Activated naive CD8-positive, alpha-beta T cell treated with anti-CD3 and anti-CD28 coated beads for 36 hours (primary cell): ENCODE results near the gene KCNN4. TPM values are rescaled to one million over a fixed set of nuclear protein-coding genes. Genes with fewer than 3 reads are reported as not detected.
"Not testable (repeated sequence)": the region's sequence is repeated elsewhere in the genome, so short reads cannot be mapped to it uniquely, and the experiment has no call there.

Source experiments
- DNase-seq: peaks from one replicate; pipeline ENCODE4 v3.0.0; 2021
- H3K27ac Mint-ChIP-seq: one replicate; pipeline ENCODE4 v1.8.0; 2022; ENCODE audit warnings: mild to moderate bottlenecking, moderate library complexity, mixed read lengths
- H3K27me3 Mint-ChIP-seq: one replicate; pipeline ENCODE4 v1.8.0; 2022; ENCODE audit warnings: mild to moderate bottlenecking, mixed read lengths
- H3K36me3 Mint-ChIP-seq: one replicate; pipeline ENCODE4 v1.8.0; 2021; ENCODE audit warnings: mild to moderate bottlenecking, mixed read lengths
- H3K4me1 Mint-ChIP-seq: one replicate; pipeline ENCODE4 v1.8.0; 2021; ENCODE audit warnings: mixed read lengths
- H3K4me3 Mint-ChIP-seq: one replicate; pipeline ENCODE4 v1.8.0; 2022; ENCODE audit warnings: mild to moderate bottlenecking, moderate library complexity, mixed read lengths
- H3K9me3 Mint-ChIP-seq: one replicate; pipeline ENCODE4 v1.8.0; 2022; ENCODE audit warnings: mixed read lengths
- total RNA-seq, 2 experiments: library from RNA; stranded (reverse); gene quantifications; one replicate each; pipeline ENCODE4 v1.2.3, GENCODE V29; 2021

KCNN4 gene
- total RNA-seq, 2 experiments from 2014 or later, result 38.9 to 41.5 TPM

DNA sequence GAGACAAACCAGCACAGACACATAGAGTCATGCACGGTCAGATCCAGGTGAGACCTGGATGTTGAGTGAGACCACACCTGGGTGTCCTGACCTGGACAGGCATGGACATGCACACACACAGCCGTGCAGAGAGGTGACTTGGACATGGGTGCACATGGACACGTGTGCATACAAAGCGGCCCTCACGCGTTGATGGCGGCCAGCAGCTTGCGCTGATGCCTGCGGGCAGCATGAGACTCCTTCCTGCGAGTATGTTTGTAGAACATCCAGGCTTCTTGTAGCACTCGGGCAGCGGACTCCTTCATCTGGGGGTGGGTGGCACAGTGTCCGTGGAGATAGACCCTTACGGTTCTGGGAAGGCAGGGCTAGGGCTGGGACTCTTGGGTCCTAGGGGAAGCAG lies 11.5 kb downstream of the KCNN4 start:
- H3K27ac Mint-ChIP-seq, result peak overlapping the region; percentile 45

DNA sequence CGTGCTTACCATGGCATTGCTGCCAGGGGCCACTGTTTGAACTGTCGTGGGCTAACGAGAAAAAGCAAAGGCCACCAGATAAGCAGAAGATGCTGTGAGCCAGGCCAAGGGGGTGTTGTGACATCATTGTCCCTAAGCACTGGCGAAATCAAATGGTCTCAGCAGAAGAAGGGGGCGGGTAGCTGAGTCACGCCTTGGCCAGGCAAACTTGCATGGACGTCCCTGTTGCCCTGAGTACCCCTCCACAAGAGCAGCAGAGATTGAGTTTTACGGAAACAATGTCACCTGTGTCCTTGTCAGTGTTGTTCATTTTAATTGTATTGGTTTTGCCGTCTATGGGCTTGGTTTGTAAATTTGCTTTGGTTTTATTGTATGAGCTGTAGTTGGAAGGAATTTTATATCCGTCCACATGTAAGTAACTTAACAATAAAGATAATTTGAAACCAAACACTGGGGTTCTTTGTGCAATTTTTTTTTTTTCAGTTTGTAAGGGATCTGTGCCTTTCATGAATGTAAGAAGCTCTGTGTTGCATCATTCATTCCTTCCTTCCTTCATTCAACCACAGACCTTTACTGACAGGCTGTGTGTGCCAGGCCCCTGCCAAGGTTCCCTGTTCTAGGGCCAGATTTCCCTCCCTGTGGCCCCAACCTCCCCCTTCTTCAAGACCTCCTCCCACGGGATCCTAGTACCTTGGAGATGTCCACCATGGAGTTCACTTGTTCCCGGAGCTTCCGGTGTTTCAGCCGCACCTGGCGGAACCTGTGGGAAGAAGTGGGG lies 12.3 kb downstream of the KCNN4 start:
- Mint-ChIP-seq H3K36me3 (peaks cover 48% of the 10 kb centered on the region), H3K4me3 (no peak overlapping the region)

More for the DNA sequence above, 11.5 kb downstream of the KCNN4 start:
- Mint-ChIP-seq H3K4me1 (peaks cover 42% of the 10 kb centered on the region), H3K9me3 (no peaks in the 10 kb centered on the region), H3K4me3 (no peak overlapping the region), H3K27me3 (no peaks in the 10 kb centered on the region), H3K36me3 (peaks cover 43% of the 10 kb centered on the region)
- no peak for DNase-seq

DNA sequence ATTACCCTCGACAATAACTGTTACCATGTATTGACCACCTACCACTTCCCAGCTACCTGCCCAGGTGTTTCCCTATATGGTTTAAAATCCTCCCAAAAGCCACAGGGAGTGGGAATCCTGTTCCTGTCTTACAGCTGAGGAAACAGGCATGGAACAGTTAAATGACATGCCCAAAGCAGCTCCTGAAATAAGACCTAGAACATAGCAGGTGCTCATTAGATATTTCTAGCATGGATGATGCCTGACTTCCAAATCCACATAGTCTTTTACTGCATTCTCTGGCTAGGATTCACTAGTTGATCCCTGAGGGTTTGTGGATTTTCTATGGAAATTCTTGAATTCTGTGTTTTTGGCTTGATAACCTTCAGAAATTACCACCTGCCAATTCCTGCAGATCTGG lies 13.0 kb downstream of the KCNN4 start:
- no peak for DNase-seq
- no peak overlapping the region for H3K4me3 Mint-ChIP-seq
- H3K36me3 Mint-ChIP-seq, result peaks cover 51% of the 10 kb centered on the region
- peak overlapping the region; percentile 94 for H3K27ac Mint-ChIP-seq
- no peaks in the 10 kb centered on the region for H3K9me3 Mint-ChIP-seq
- peaks cover 55% of the 10 kb centered on the region for H3K4me1 Mint-ChIP-seq
- no peaks in the 10 kb centered on the region for H3K27me3 Mint-ChIP-seq

More for the DNA sequence above, 12.3 kb downstream of the KCNN4 start:
- H3K27ac Mint-ChIP-seq, result peak overlapping the region; percentile 59
- H3K9me3 Mint-ChIP-seq, result no peaks in the 10 kb centered on the region
- no peaks in the 10 kb centered on the region for H3K27me3 Mint-ChIP-seq
- H3K4me1 Mint-ChIP-seq, result peaks cover 49% of the 10 kb centered on the region
- DNase-seq, result no peak

DNA sequence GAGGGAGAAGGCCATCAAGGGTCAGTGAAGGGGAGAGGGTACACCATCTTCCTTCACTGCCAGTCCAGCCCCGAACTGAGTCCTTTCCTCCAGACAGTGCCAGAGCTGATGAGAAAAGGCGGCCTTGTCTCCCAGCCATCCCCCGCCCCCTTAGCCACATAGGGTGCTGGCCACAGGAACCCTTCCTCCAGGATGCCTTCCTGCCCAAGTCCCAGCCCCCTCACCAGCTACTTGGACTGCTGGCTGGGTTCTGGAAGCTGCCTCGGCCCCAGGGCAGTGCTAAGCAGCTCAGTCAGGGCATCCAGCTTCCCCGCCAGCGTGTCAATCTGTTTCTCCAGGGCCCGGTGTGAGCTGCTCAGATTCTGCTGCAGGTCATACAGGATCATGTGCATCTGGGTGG lies 13.5 kb downstream of the KCNN4 start:
- H3K27ac Mint-ChIP-seq, result peak overlapping the region; percentile 94
- peaks cover 55% of the 10 kb centered on the region for H3K36me3 Mint-ChIP-seq

DNA sequence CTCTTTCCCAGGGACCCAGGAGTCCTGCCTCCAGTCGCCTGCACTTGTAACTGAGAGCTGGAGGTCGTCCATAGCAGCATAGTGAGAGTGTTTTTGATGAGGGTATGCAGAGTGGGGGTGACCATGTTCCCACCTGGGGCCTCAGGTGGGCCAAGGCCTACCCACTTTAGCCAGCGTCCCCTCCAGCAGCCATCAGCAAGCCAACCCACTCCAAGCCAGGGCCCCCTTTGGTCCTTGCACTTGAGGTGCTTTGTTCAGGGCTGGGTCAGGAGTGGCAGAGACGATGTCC lies 14.1 kb downstream of the KCNN4 start:
- no peaks in the 10 kb centered on the region for H3K9me3 Mint-ChIP-seq
- H3K4me3 Mint-ChIP-seq, result peak overlapping the region; percentile 52
- no peak for DNase-seq
- H3K27ac Mint-ChIP-seq, result peak overlapping the region; percentile 94
- H3K27me3 Mint-ChIP-seq, result no peaks in the 10 kb centered on the region
- H3K4me1 Mint-ChIP-seq, result peaks cover 61% of the 10 kb centered on the region
- peaks cover 55% of the 10 kb centered on the region for H3K36me3 Mint-ChIP-seq

More for the DNA sequence above, 13.5 kb downstream of the KCNN4 start:
- peaks cover 58% of the 10 kb centered on the region for H3K4me1 Mint-ChIP-seq
- no peak overlapping the region for H3K4me3 Mint-ChIP-seq
- DNase-seq, result no peak
- no peaks in the 10 kb centered on the region for H3K9me3 Mint-ChIP-seq
- H3K27me3 Mint-ChIP-seq, result no peaks in the 10 kb centered on the region

DNA sequence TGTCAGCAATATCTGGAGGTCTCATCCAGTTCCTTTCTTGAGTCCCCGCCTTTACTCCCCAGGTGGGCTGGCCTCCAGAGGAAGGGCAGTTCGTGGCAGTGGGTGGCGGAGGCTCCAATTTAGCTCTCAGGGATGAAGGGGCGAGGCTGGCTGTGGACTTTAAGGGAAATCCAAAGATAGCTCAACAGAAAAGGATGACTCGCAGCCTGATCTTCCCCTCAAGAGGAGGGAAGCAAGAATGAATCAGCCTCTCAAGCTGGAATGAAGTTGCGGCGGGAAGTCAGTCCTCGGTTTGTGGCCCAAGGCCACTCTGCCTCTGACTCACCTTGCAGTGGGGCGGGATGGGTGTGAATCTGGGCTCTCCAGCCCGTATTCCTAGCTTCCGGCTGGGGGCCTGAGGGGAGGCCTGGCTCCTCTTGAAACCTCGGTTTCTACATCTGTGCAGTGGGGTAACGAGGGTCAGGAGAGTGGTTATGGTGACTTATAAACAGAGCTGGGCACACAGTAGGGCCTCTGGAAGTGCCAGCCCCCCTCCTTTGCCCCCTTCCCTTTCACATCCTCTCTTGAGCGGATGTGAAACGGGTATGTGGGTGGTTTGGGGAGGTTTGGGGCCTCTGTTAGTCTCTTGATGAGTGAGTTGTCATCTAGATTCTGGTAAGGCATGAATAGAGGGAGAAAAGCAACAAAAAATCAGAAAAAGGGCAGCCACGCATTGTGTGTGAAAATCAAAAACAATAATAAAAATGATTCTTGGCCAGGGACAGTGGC lies 15.5 kb downstream of the KCNN4 start:
- Mint-ChIP-seq H3K27ac (peak overlapping the region; percentile 94), H3K4me3 (peak overlapping the region; percentile 52), H3K9me3 (no peaks in the 10 kb centered on the region), H3K36me3 (peaks cover 55% of the 10 kb centered on the region), H3K4me1 (peaks cover 65% of the 10 kb centered on the region), H3K27me3 (no peaks in the 10 kb centered on the region)
- peak; percentile 84 for DNase-seq

DNA sequence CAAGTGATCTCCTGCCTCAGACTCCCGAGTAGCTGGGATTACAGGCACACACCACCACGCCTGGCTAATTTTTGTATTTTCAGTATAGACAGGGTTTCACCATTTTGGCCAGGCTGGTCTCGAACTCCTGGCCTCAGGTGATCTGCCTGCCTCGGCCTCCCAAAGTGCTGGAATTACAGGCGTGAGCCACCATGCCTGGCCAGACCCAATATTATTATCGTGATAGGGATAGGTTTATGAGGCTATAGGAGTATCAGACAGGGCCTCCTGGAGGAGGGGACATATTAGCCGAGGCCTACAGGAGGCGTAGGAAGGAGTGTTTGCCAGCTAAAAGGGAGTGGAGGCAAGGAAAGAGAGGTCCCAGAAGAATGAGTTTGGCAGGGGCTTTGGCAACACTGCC lies 16.1 kb downstream of the KCNN4 start:
- not testable (repeated sequence) for H3K9me3 Mint-ChIP-seq, H3K27me3 Mint-ChIP-seq, DNase-seq
- peak overlapping the region; percentile 94 for H3K27ac Mint-ChIP-seq
- H3K4me1 Mint-ChIP-seq, result peaks cover 65% of the 10 kb centered on the region
- H3K4me3 Mint-ChIP-seq, result peak overlapping the region; percentile 13
- peaks cover 55% of the 10 kb centered on the region for H3K36me3 Mint-ChIP-seq

DNA sequence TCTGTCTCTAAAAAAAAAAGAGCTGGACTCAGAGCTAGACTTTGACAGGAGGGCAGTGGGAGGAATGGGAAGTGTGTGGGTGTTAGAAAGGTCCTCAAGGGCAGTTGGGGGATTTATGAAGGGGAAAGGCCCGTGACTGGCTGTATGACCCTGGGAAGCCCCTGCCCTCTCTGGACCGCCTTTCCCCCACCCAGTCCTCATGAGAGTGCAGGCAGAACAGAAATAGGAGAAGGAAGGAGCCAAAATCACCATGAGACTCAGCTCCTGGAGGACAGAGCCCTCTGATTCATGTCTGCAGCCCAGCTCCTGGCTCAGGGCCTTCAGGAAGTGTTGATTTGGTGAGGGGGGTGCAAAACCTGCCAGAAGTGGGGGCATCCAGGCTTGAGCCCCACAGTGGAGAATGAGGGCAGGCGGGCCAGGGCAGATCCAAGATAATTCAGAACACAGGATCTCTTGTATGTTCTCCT lies 17.3 kb downstream of the KCNN4 start:
- Mint-ChIP-seq H3K36me3 (peaks cover 47% of the 10 kb centered on the region), H3K4me3 (peak overlapping the region; percentile 29), H3K27ac (peak overlapping the region; percentile 77)

DNA sequence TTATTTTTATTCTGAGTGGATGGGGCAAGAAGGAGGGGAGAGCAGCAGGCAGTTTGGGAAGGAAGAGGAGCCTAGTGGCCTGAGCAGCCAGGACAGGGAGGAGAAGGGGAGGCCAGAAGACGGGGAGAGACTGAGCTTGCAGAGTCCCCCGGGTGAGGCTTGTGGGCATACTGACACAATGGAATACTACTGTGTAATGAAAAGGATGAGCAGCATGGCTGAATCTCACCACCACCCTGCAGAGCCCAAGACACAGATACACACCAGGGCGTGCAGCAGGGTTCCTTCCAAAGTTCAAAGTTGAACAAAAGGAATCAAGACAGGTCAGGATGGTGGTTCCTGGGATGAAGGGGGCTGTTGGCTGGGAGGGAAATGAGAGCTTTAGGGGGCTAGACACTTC lies 18.0 kb downstream of the KCNN4 start:
- Mint-ChIP-seq H3K36me3 (peaks cover 45% of the 10 kb centered on the region), H3K4me1 (peaks cover 66% of the 10 kb centered on the region), H3K27ac (peak overlapping the region; percentile 77), H3K9me3 (no peaks in the 10 kb centered on the region), H3K27me3 (no peaks in the 10 kb centered on the region), H3K4me3 (no peak overlapping the region)
- DNase-seq, result no peak

More for the DNA sequence above, 17.3 kb downstream of the KCNN4 start:
- Mint-ChIP-seq H3K27me3 (no peaks in the 10 kb centered on the region), H3K4me1 (peaks cover 70% of the 10 kb centered on the region), H3K9me3 (no peaks in the 10 kb centered on the region)
- DNase-seq, result no peak

DNA sequence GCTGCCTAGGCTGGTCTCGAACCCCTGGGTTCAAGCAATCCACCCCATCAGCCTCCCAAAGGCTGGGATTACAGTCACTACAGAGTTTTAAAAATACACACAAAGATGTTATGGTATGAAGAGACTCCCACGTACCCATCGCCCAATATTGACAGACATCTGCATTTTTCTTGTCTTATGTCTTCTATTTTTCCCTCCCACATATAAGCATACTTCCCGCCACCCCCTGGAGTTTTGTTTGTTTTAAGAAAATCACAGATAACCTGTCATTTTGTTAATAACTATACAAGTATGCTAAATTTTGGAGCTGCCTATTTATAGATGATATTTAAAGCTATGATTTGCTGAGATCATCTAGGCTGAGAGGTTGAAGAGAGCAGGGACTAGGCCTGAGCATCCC lies 19.8 kb downstream of the KCNN4 start:
- Mint-ChIP-seq H3K4me1 (peaks cover 61% of the 10 kb centered on the region), H3K9me3 (no peaks in the 10 kb centered on the region), H3K4me3 (no peak overlapping the region), H3K36me3 (peaks cover 41% of the 10 kb centered on the region), H3K27me3 (no peaks in the 10 kb centered on the region), H3K27ac (no peak overlapping the region)
- DNase-seq, result no peak

DNA sequence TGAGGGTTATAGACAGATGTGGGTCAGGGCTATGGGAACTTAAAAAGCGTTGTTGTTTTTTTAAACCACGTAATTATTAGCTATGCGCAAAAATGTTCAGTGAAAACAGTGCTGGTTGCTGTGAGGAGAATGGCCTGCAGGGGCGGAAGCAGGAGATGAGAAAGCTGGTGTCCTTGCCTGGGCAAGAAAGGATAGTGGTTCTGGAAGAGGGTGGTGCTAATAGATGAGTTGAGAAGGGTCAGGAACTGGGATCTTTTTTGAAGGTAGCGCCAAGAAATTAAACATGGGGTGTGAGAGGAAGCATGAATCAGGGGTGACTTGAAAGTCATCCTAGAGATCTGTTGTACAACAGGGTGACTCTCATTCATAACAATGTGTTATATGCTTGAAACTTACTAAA lies 21.3 kb downstream of the KCNN4 start:
- H3K4me1 Mint-ChIP-seq, result peaks cover 52% of the 10 kb centered on the region
- no peak overlapping the region for H3K27ac Mint-ChIP-seq
- no peak overlapping the region for H3K4me3 Mint-ChIP-seq
- H3K36me3 Mint-ChIP-seq, result peaks cover 38% of the 10 kb centered on the region
- DNase-seq, result no peak
- peaks cover 10% of the 10 kb centered on the region for H3K27me3 Mint-ChIP-seq
- no peaks in the 10 kb centered on the region for H3K9me3 Mint-ChIP-seq

DNA sequence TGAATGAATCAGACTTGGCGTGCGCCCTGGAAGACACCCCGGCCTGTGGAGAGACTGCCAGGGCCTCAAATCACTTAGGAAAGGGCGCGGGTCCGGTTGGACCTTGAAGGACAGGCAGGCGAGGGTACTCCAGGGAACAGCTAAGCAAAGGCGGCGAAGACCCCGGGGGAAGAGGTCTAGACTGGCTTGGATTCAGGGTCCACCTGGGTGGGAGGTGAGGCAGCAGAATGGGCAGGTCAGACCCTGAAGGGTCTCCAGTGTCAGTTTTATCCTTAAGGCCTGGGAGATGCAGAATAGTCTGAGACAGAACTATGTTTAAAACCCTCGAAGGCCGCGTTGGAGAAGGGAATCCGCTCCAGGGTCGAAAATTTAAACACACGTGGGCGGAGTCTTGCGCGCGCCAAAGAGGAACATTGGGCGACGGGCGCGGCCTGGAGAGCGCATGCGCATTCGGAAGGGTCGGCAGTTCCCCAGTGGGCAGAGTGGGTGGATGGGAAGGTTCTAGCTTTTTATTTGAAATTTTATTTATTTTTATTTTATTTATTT lies 25.4 kb downstream of the KCNN4 start:
- Mint-ChIP-seq H3K36me3 (peaks cover 43% of the 10 kb centered on the region), H3K4me1 (peaks cover 56% of the 10 kb centered on the region), H3K9me3 (peaks cover 3% of the 10 kb centered on the region), H3K27me3 (peaks cover 12% of the 10 kb centered on the region), H3K27ac (peak overlapping the region; percentile 100), H3K4me3 (peak overlapping the region; percentile 98)
- peak; percentile 82 for DNase-seq

DNA sequence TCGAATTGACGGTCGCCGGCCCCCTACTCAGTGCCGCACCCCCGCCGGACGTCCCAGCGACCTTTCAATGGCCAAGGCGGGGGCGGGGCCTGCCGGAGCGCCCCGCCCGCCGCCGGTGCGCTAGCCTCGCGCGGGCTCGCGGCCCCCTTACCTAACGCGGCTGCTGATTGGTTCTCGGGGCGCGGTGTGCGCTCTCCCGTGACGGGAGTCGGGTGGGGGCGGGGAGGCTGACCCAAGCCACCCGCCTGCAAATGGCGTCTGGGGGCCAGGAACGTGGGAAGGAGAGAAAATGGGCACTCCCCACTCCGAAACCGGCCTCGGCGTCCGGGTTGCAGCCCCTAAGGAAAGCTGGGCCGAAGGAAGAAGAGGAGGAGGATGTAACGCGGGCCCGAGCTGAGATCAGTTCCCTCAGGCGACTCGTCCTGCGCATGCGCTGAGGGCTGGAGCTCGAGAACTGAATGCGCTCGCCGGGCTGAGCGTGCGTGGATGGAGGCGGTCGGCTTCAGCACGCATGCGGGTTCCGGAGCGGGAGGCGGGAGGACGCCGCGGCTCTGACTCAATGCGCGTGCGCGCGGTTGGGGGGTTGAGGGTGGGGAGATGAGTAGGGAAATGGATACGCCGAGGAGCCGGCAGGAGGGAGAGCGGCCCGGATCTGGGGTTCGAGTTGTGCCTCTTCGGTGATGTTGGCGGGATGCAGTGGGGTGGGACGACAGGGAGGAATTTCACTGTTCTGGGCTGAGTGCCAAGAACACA lies 26.1 kb downstream of the KCNN4 start, which contains the start of gene SMG9:
SMG9 (minus strand) TSS at position 460 of the 753 bp plus-strand sequence. CDS start 4,221 bp downstream, outside the sequence.
- peaks cover 3% of the 10 kb centered on the region for H3K9me3 Mint-ChIP-seq
- peak; percentile 99 for DNase-seq
- H3K4me3 Mint-ChIP-seq, result peak within 1 kb of the TSS; percentile 98
- peaks cover 47% of the 10 kb centered on the region for H3K36me3 Mint-ChIP-seq
- peak within 1 kb of the TSS; percentile 100 for H3K27ac Mint-ChIP-seq
- peaks cover 12% of the 10 kb centered on the region for H3K27me3 Mint-ChIP-seq
- H3K4me1 Mint-ChIP-seq, result peaks cover 60% of the 10 kb centered on the region

DNA sequence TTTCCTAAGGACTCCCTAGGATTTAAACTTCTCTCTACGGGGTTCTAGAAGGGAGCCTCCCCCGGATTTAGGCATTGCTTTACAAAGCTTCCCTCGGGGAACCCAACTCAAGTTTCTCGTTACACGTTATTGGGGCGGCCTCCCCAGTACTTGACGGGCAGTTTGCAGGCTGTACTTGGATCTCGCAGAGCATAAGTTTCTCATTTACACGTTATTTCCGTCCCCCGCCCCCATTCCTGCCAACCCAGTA lies 26.6 kb downstream of the KCNN4 start:
- peaks cover 12% of the 10 kb centered on the region for H3K27me3 Mint-ChIP-seq
- peak overlapping the region; percentile 98 for H3K4me3 Mint-ChIP-seq
- peak overlapping the region; percentile 100 for H3K27ac Mint-ChIP-seq
- peaks cover 3% of the 10 kb centered on the region for H3K9me3 Mint-ChIP-seq
- H3K4me1 Mint-ChIP-seq, result peaks cover 55% of the 10 kb centered on the region
- H3K36me3 Mint-ChIP-seq, result peaks cover 47% of the 10 kb centered on the region
- DNase-seq, result no peak
